ENCODE measurements around the gene ZRANB3.
A peak's percentile ranks its signal among the peaks of the same experiment; 100 is the strongest.

- TF ChIP-seq, protein P1, sequence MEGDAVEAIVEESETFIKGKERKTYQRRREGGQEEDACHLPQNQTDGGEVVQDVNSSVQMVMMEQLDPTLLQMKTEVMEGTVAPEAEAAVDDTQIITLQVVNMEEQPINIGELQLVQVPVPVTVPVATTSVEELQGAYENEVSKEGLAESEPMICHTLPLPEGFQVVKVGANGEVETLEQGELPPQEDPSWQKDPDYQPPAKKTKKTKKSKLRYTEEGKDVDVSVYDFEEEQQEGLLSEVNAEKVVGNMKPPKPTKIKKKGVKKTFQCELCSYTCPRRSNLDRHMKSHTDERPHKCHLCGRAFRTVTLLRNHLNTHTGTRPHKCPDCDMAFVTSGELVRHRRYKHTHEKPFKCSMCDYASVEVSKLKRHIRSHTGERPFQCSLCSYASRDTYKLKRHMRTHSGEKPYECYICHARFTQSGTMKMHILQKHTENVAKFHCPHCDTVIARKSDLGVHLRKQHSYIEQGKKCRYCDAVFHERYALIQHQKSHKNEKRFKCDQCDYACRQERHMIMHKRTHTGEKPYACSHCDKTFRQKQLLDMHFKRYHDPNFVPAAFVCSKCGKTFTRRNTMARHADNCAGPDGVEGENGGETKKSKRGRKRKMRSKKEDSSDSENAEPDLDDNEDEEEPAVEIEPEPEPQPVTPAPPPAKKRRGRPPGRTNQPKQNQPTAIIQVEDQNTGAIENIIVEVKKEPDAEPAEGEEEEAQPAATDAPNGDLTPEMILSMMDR (IDR thresholded peaks at IDR 0.05; ENCODE audit: low read length), result peak; percentile 50
- TF ChIP-seq EZH2 (IDR thresholded peaks at IDR 0.05; ENCODE audit: borderline replicate concordance, low read length), result no peak
Observed at GRCh38 chr2:135531231-135532197, 496 bp upstream of the ZRANB3 start, which contains the start of gene R3HDM1.

Measured in OCI-LY1 (cell line).